Sigmoid colon (tissue), 7 donors: ENCODE results near the gene VAMP8. TPM values are rescaled to one million over a fixed set of nuclear protein-coding genes. Genes with fewer than 3 reads are reported as not detected.
"Not testable (repeated sequence)": the region's sequence is repeated elsewhere in the genome, so short reads cannot be mapped to it uniquely, and the experiment has no call there.

Experiments
- DNase-seq: peaks from one replicate; pipeline ENCODE4 v3.0.0-alpha.2; 2019
- H3K27ac ChIP-seq, 4 donors: fragments of 200-600 bp; sonication (generic); one replicate each; pipeline ENCODE4 v1.5.1; 2016 to 2019; ENCODE audit warnings: mild to moderate bottlenecking in 1 of 4
- H3K27me3 ChIP-seq, 3 donors: fragments of 200-600 bp; sonication (generic); one replicate each; pipeline ENCODE4 v1.5.1; 2019; ENCODE audit warnings: mild to moderate bottlenecking in 1 of 3
- H3K36me3 ChIP-seq, 4 donors: fragments of 200-600 bp; sonication (generic); one replicate each; pipeline ENCODE4 v1.5.1; 2016 to 2019
- H3K4me1 ChIP-seq, 4 donors: fragments of 200-600 bp; sonication (generic); one replicate each; pipeline ENCODE4 v1.5.1; 2017 to 2019
- H3K4me3 ChIP-seq, 4 donors: fragments of 200-600 bp; sonication (generic); one replicate each; pipeline ENCODE4 v1.5.1; 2017 to 2019; ENCODE audit warnings: mild to moderate bottlenecking in 2 of 4, moderate library complexity in 1 of 4
- H3K9me3 ChIP-seq, 4 donors: fragments of 200-600 bp in 3 of 4; sonication (generic) in 3 of 4; one replicate each; pipeline versions ENCODE4 v1.5.1 to v1.6.1; 2013 to 2019
- EP300 ChIP-seq, 4 donors: sonication (generic); formaldehyde crosslinking; IDR thresholded peaks; one replicate each; pipeline ENCODE4 v1.6.1; 2017; ENCODE audit warnings: antibody characterized with exemption in 4 of 4
- POLR2A ChIP-seq, 2 donors: fragments of 450-650 bp; IDR thresholded peaks; one replicate each; pipeline ENCODE4 v1.6.1; 2016; ENCODE audit warnings: antibody characterized with exemption in 2 of 2, mild to moderate bottlenecking in 2 of 2, moderate library complexity in 2 of 2
- POLR2AphosphoS5 ChIP-seq, 4 donors: sonication (generic); formaldehyde crosslinking; IDR thresholded peaks; one replicate each; pipeline ENCODE4 v1.6.1; 2017; ENCODE audit warnings: antibody characterized with exemption in 4 of 4
- WGBS, 2 donors: extraction: QIAGEN DNeasy Blood & Tissue Kit; methylation state at CpG; one replicate each; pipeline ENCODE4 v1.1.7; 2013; 5-methylcytosine and 5-hydroxymethylcytosine counted together
- intact Hi-C: fragments of 100-400 bp; cut with DNase I; formaldehyde crosslinking; loops from one replicate; pipeline ENCODE4 v1.15.1; 2023
- polyA plus RNA-seq, 3 donors: library from polyadenylated mRNA; stranded (reverse); fragments of 200-250 nt; gene quantifications; one replicate each; pipeline ENCODE4 v1.2.3, GENCODE V29; 2013
- total RNA-seq, 4 donors: library from RNA; depleted of rRNA; stranded (reverse); fragments of >200 nt; gene quantifications; one replicate each; pipeline ENCODE4 v1.1.0, GENCODE V29; 2016
- TF ChIP-seq, protein P1 (sequence below), 4 experiments: fragments of 450-650 bp in 3 of 4; fragments of 200-600 bp in 1 of 4; IDR thresholded peaks; one replicate each; pipeline ENCODE4 v1.5.1; 2016 to 2019; ENCODE audit warnings: antibody characterized with exemption in 4 of 4, mild to moderate bottlenecking in 3 of 4, moderate library complexity in 2 of 4
- donor health status: healthy with polysubstance abuse.
- donor health status: Bipolar disorder and iron deficiency.
- donor health status: healthy.

Gene VAMP8
- total and polyA plus RNA-seq, 7 donors = 1.9 to 941 (median 33.3) TPM

DNA sequence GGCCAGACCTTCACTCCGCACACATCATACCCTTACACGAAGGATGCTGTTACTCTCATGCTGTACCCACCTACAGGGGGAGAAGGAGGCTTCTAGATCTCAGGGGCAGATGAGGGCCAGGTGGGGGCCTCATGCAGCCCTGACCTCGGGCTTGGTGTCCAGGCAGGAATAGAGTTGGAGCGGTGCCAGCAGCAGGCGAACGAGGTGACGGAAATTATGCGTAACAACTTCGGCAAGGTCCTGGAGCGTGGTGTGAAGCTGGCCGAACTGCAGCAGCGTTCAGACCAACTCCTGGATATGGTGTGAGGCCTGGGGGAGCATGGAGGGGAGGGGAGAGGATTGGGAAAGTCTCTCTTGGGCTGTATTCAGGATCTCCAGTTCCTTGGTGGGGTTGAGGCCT is 14.2 kb downstream of the VAMP8 start:
- intact Hi-C loops = no loop called here
- H3K4me1 ChIP-seq = peaks cover 0 to 59% (median 43%) of the 10 kb centered on the region in 4 donors
- no peak overlapping the region for H3K4me3 ChIP-seq
- H3K36me3 ChIP-seq = peaks cover 0 to 5% (median 0%) of the 10 kb centered on the region in 4 donors
- H3K27ac ChIP-seq = peak overlapping the region; percentile 58 to 87 (median 68)
- no peak for DNase-seq
- 85 to 89% methylated on average over 12 of the region's 12 CpGs for WGBS, 2 donors
- no peaks in the 10 kb centered on the region for H3K9me3 ChIP-seq
- no peaks in the 10 kb centered on the region for H3K27me3 ChIP-seq
- no peak for TF ChIP-seq POLR2A (IDR thresholded peaks at IDR 0.05)
- TF ChIP-seq EP300 (IDR thresholded peaks at IDR 0.05) = no peak
- no peak for TF ChIP-seq POLR2AphosphoS5 (IDR thresholded peaks at IDR 0.05)
- TF ChIP-seq, protein P1, sequence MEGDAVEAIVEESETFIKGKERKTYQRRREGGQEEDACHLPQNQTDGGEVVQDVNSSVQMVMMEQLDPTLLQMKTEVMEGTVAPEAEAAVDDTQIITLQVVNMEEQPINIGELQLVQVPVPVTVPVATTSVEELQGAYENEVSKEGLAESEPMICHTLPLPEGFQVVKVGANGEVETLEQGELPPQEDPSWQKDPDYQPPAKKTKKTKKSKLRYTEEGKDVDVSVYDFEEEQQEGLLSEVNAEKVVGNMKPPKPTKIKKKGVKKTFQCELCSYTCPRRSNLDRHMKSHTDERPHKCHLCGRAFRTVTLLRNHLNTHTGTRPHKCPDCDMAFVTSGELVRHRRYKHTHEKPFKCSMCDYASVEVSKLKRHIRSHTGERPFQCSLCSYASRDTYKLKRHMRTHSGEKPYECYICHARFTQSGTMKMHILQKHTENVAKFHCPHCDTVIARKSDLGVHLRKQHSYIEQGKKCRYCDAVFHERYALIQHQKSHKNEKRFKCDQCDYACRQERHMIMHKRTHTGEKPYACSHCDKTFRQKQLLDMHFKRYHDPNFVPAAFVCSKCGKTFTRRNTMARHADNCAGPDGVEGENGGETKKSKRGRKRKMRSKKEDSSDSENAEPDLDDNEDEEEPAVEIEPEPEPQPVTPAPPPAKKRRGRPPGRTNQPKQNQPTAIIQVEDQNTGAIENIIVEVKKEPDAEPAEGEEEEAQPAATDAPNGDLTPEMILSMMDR (IDR thresholded peaks at IDR 0.05) = no peak

DNA sequence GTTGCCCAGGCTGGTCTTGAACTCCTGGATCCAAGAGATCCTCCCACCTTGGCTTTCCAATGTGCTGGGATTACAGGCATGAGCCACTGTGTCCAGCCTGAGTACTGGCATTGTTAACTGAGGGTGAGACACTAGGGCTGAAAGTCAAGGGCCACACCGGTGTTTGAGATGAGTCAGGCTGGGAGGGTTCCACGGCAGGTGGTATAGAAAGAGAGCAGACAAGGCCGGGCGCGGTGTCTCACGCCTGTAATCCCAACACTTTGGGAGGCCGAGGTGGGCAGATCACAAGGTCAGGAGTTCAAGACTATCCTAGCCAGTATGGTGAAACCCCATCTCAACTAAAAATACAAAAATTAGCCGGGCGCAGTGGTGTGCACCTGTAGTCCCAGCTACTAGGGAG is 14.9 kb downstream of the VAMP8 start:
- H3K27me3 ChIP-seq, H3K9me3 ChIP-seq, H3K4me3 ChIP-seq, intact Hi-C loops, H3K27ac ChIP-seq, DNase-seq: not testable (repeated sequence)
- Histone ChIP-seq H3K36me3 (peaks cover 2 to 11% (median 3%) of the 10 kb centered on the region in 4 donors), H3K4me1 (peaks cover 0 to 66% (median 45%) of the 10 kb centered on the region in 4 donors)
- WGBS, 2 donors = 66 to 88% methylated on average over 9 of the region's 9 CpGs

DNA sequence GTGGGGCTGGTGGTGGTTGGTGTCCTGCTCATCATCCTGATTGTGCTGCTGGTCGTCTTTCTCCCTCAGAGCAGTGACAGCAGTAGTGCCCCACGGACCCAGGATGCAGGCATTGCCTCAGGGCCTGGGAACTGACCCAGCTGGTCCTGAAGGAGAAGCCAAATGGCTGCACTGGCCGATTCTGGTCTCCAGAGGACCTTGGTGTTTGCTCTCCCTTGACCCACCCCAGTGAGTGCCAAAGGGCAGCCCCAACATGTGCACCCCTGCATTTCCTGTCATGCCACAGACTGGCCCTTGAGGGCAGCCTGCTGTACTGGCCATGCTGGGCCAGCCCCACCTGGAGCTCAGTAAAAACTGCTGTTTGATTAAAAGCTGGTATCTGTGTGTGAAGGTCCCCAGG is 15.6 kb downstream of the VAMP8 start:
- Histone ChIP-seq H3K9me3 (no peaks in the 10 kb centered on the region), H3K4me1 (peaks cover 0 to 68% (median 45%) of the 10 kb centered on the region in 4 donors), H3K27ac (no peak overlapping the region), H3K36me3 (peaks cover 5 to 18% (median 8%) of the 10 kb centered on the region in 4 donors), H3K27me3 (no peaks in the 10 kb centered on the region), H3K4me3 (no peak overlapping the region)
- DNase-seq = no peak
- intact Hi-C loops = no loop called here
- WGBS, 2 donors = 54 to 75% methylated on average over 3 of the region's 3 CpGs
- TF ChIP-seq, protein P1 (IDR thresholded peaks at IDR 0.05) = no peak
- TF ChIP-seq POLR2A (IDR thresholded peaks at IDR 0.05) (no peak), EP300 (IDR thresholded peaks at IDR 0.05) (no peak), POLR2AphosphoS5 (IDR thresholded peaks at IDR 0.05) (no peak)

DNA sequence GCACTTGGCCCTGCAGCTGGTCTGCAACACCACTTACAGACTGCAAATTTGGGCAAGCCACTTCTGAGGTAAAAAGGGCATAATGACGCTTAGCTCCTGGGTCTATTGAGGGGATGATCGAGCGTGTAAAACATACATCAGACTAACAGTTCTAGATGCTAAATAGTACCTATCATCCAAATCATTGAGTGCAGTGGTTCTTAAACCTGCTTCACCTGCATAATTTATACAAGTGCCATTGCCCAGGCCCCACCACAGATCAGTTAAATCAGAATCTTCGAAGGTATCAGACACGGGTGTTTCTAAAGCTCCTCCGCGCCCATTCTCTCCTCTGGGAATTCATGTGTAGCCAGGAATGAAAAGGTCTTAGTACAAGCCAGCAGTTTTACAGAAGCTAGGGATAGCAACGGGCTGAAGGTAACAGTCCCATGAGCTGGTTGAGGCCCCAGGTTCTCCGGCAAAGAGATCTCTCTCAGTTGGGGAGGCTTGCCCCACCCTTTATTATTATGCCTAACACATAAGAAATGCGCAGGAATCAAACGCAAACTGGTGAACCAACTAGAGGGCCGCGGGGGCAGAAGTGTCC is 17.4 kb downstream of the VAMP8 start:
- Histone ChIP-seq H3K9me3 (no peaks in the 10 kb centered on the region), H3K27me3 (no peaks in the 10 kb centered on the region), H3K36me3 (peaks cover 5 to 36% (median 11%) of the 10 kb centered on the region in 4 donors), H3K27ac (peak overlapping the region; percentile 88 to 91 (median 90)), H3K4me3 (peak overlapping the region; percentile 22 to 78 (median 70)), H3K4me1 (peaks cover 0 to 50% (median 37%) of the 10 kb centered on the region in 4 donors)
- DNase-seq = no peak
- no peak for TF ChIP-seq POLR2AphosphoS5 (IDR thresholded peaks at IDR 0.05)
- TF ChIP-seq EP300 (IDR thresholded peaks at IDR 0.05) = no peak
- TF ChIP-seq, protein P1 (IDR thresholded peaks at IDR 0.05) = no peak
- TF ChIP-seq POLR2A (IDR thresholded peaks at IDR 0.05) = no peak
- WGBS, 2 donors = 18 to 20% methylated on average over 13 of the region's 13 CpGs
- intact Hi-C loops = no loop called here

DNA sequence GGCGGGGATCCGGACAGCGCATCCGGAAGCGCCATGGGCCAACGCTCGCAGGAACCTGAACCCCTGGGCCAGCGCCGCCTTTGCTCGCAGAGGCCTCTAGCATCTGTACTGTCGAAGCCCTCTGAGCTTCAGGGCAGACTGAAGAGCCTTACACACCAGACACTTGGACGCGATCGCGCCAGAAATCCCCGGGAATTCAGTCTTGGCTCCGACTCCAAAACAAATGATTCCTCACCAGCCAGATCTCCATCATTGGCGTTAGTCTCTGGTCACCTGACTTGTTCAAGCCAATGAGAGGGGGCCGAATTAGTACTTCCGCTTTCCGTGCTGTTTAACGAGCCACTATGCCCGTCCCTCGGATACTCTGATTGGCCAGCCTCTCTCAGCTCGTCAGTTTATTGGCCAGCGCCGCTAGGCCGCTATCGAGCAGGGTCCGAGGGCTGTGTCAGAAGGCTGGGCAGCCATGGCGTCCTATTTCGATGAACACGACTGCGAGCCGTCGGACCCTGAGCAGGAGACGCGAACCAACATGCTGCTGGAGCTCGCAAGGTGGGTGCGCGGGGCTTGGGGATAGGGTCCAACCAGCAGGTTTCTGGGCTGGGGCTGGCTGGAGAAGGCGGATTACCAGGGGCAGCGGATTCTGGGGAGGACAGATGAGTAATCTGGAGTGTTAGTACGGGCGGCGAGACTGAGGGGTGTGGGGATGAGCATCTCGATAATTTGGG is 18.1 kb downstream of the VAMP8 start, which contains the start of gene RNF181:
RNF181 (plus strand) TSS at position 445 of the 725 bp plus-strand sequence; CDS start at position 464, 19 bp downstream.
- 0% methylated on average over 47 of the region's 47 CpGs for WGBS, 2 donors
- DNase-seq = peak; percentile 99
- peak within 1 kb of the TSS; percentile 63 to 78 (median 70) for H3K4me3 ChIP-seq
- no peak for TF ChIP-seq EP300 (IDR thresholded peaks at IDR 0.05)
- peak; percentile 91 to 96 (median 94) for TF ChIP-seq POLR2AphosphoS5 (IDR thresholded peaks at IDR 0.05)
- peak; percentile 78 to 87 for TF ChIP-seq POLR2A (IDR thresholded peaks at IDR 0.05)
- TF ChIP-seq, protein P1 (IDR thresholded peaks at IDR 0.05) = no peak
- H3K27me3 ChIP-seq = no peaks in the 10 kb centered on the region
- intact Hi-C loops = no loop called here
- no peaks in the 10 kb centered on the region for H3K9me3 ChIP-seq
- peak within 1 kb of the TSS; percentile 88 to 91 (median 90) for H3K27ac ChIP-seq
- H3K4me1 ChIP-seq = peaks cover 0 to 44% (median 32%) of the 10 kb centered on the region in 4 donors
- H3K36me3 ChIP-seq = peaks cover 5 to 42% (median 13%) of the 10 kb centered on the region in 4 donors
